Smooth muscle cell of the coronary artery (primary cell): ENCODE data around the gene HS6ST1. TPM values are rescaled to one million over a fixed set of nuclear protein-coding genes. Genes with fewer than 3 reads are reported as not detected.

Experiments
- total RNA-seq: library from RNA; depleted of rRNA; stranded (reverse); fragments of >200 nt; gene quantifications from 2 replicates; pipeline ENCODE4 v1.2.3, GENCODE V29; 2014; ENCODE audit warnings: low replicate concordance

Gene HS6ST1
- 8.0 and 22.2 TPM in 2 replicates for total RNA-seq

DNA sequence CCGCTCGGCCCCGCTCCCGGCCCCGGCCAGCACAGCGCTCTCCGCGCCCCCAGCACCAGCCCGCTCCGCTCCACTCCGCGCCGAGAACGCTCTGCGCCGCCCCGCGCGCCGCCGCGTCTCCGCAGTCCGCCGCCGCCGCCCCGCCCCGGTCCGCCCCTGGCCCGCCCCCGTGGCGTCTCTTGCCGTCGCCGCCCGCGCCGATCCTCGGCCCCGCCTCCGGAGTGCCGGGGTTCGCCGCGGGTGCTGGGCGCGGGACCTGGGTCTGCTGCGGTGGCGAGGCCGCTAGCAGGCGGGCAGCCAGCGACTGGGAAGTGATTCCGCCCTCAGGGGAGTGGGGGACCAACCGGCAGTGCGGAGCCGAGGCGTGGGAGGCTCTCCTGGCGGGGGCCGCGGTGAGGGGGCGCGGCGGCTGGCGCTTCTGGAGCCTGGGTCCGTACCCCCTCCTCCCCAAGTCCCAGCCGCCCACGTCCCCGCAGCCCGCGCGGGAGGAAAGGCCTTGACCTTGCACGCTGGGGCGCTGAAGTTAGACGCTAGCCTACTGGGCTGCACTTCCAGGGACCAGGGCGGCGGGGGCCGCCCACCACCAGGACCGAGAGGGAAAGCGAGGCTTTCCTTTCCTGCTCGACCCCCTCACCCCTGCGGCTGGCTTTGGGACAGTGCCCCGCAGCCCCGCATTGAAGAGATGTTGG, at the start of gene HS6ST1:
Gene HS6ST1 (minus strand): TSS at position 93 of the 689 bp plus-strand sequence. CDS start 305 bp downstream, outside the sequence.

Other genes with a start within 250 kb of the HS6ST1 start
- gene UGGT1, start 227.7 kb downstream of the HS6ST1 start, total RNA-seq: 52.9 and 54.2 TPM in 2 replicates